ENCODE measurements around the gene CSNK1G1. TPM values are rescaled to one million over a fixed set of nuclear protein-coding genes. Genes with fewer than 3 reads are reported as not detected.

The CSNK1G1 gene
- total and polyA plus RNA-seq, 2 experiments from 2014 or later, result 8.7 to 18.0 TPM

GRCh38 chr15:64344651-64345294 lies 11.2 kb downstream of the CSNK1G1 start:
- TF ChIP-seq, protein P1, sequence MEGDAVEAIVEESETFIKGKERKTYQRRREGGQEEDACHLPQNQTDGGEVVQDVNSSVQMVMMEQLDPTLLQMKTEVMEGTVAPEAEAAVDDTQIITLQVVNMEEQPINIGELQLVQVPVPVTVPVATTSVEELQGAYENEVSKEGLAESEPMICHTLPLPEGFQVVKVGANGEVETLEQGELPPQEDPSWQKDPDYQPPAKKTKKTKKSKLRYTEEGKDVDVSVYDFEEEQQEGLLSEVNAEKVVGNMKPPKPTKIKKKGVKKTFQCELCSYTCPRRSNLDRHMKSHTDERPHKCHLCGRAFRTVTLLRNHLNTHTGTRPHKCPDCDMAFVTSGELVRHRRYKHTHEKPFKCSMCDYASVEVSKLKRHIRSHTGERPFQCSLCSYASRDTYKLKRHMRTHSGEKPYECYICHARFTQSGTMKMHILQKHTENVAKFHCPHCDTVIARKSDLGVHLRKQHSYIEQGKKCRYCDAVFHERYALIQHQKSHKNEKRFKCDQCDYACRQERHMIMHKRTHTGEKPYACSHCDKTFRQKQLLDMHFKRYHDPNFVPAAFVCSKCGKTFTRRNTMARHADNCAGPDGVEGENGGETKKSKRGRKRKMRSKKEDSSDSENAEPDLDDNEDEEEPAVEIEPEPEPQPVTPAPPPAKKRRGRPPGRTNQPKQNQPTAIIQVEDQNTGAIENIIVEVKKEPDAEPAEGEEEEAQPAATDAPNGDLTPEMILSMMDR (IDR thresholded peaks at IDR 0.05; ENCODE audit: low read depth, low read length), result no peak
- peak overlapping the region; percentile 24 for H3K27ac ChIP-seq
- no peaks in the 10 kb centered on the region for H3K9me3 ChIP-seq (ENCODE audit: low read depth)
- no peaks in the 10 kb centered on the region for H3K36me3 ChIP-seq
- H3K4me3 ChIP-seq, result no peak overlapping the region
- H3K27me3 ChIP-seq, result no peaks in the 10 kb centered on the region
- peak in 1 of 2 donors; percentile 35 for DNase-seq (ENCODE audit: low read depth in 1 of 2, low spot score in 1 of 2)
- peaks cover 41% of the 10 kb centered on the region for H3K4me1 ChIP-seq (ENCODE audit: low read depth)

GRCh38 chr15:64343841-64344240 lies 12.1 kb downstream of the CSNK1G1 start:
- Histone ChIP-seq H3K27ac (peak overlapping the region; percentile 79), H3K36me3 (no peaks in the 10 kb centered on the region), H3K4me1 (ENCODE audit: low read depth) (peaks cover 43% of the 10 kb centered on the region), H3K4me3 (no peak overlapping the region), H3K9me3 (ENCODE audit: low read depth) (no peaks in the 10 kb centered on the region), H3K27me3 (no peaks in the 10 kb centered on the region)
- DNase-seq (ENCODE audit: low read depth in 1 of 2, low spot score in 1 of 2), result no peak
- TF ChIP-seq, protein P1 (IDR thresholded peaks at IDR 0.05; ENCODE audit: low read depth, low read length), result no peak

- Histone ChIP-seq H3K36me3 (no peaks in the 10 kb centered on the region), H3K9me3 (ENCODE audit: low read depth) (no peaks in the 10 kb centered on the region), H3K4me1 (ENCODE audit: low read depth) (peaks cover 43% of the 10 kb centered on the region), H3K27me3 (no peaks in the 10 kb centered on the region), H3K27ac (peak overlapping the region; percentile 79), H3K4me3 (no peak overlapping the region)
- DNase-seq (ENCODE audit: low read depth in 1 of 2, low spot score in 1 of 2), result no peak
- TF ChIP-seq, protein P1 (IDR thresholded peaks at IDR 0.05; ENCODE audit: low read depth, low read length), result no peak
Measured at GRCh38 chr15:64343222-64343621, 12.8 kb downstream of the CSNK1G1 start.

DNA sequence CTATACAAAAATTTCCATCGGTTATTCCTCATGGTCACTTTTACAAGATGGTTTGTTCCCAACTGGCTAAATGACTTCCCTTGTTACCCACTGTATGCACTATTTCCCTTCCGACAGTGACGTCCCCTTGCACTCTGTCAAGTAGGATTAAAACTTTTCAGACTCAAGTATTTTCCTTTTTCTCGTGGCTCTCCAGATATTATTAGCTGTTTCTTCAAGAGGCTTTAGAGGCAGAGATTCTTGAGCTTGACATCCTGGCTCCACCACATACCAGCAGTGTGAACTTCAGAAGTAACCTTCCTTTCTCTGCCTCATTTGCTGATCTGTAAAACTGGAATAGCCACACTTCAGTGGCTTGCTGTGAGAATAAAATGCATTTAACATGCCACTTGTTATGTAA lies 14.0 kb downstream of the CSNK1G1 start:
- peak overlapping the region; percentile 79 for H3K27ac ChIP-seq
- H3K4me3 ChIP-seq, result no peak overlapping the region
- peaks cover 43% of the 10 kb centered on the region for H3K4me1 ChIP-seq (ENCODE audit: low read depth)
- H3K36me3 ChIP-seq, result no peaks in the 10 kb centered on the region
- TF ChIP-seq, protein P1 (IDR thresholded peaks at IDR 0.05; ENCODE audit: low read depth, low read length), result no peak
- H3K27me3 ChIP-seq, result no peaks in the 10 kb centered on the region
- peak in 1 of 2 donors; percentile 65 for DNase-seq (ENCODE audit: low read depth in 1 of 2, low spot score in 1 of 2)
- no peaks in the 10 kb centered on the region for H3K9me3 ChIP-seq (ENCODE audit: low read depth)

- H3K36me3 ChIP-seq, result no peaks in the 10 kb centered on the region
- DNase-seq (ENCODE audit: low read depth in 1 of 2, low spot score in 1 of 2), result no peak
- peaks cover 43% of the 10 kb centered on the region for H3K4me1 ChIP-seq (ENCODE audit: low read depth)
- H3K27me3 ChIP-seq, result no peaks in the 10 kb centered on the region
- TF ChIP-seq, protein P1 (IDR thresholded peaks at IDR 0.05; ENCODE audit: low read depth, low read length), result no peak
- no peak overlapping the region for H3K4me3 ChIP-seq
- H3K27ac ChIP-seq, result peak overlapping the region; percentile 68
- H3K9me3 ChIP-seq (ENCODE audit: low read depth), result no peaks in the 10 kb centered on the region
Measured at GRCh38 chr15:64340355-64340754, 15.6 kb downstream of the CSNK1G1 start.

Measured in cardiac muscle cell (in vitro differentiated cells and primary cell).